GM12878 (cell line): ENCODE data around the gene SCYGR1. TPM values are rescaled to one million over a fixed set of nuclear protein-coding genes. Genes with fewer than 3 reads are reported as not detected.
A peak's percentile ranks its signal among the peaks of the same experiment; 100 is the strongest.

ENCODE experiments used
- ATF2 ChIP-seq: IDR thresholded peaks from 2 replicates; pipeline ENCODE4 v1.6.1; 2012; ENCODE audit warnings: low read length, inconsistent platforms
- ATF3 ChIP-seq: IDR thresholded peaks from 2 replicates; pipeline ENCODE4 v1.6.1; 2011; ENCODE audit warnings: low read depth, mild to moderate bottlenecking, low read length, moderate library complexity, borderline replicate concordance; ENCODE audit errors: extremely low read depth
- CEBPB ChIP-seq, 2 experiments: fragments of 150-350 bp in 1 of 2; IDR thresholded peaks; 2 replicates each; pipeline ENCODE4 v1.6.1; 2012 to 2014; ENCODE audit warnings: low read depth in 2 of 2, low read length in 2 of 2, borderline replicate concordance in 1 of 2, inconsistent platforms in 1 of 2
- CHD1 ChIP-seq: IDR thresholded peaks from 2 replicates; pipeline ENCODE4 v1.6.1; 2012; ENCODE audit warnings: low read depth, low read length, improper control_type of control experiment
- CHD4 ChIP-seq: fragments of 200-600 bp; sonication (generic); IDR thresholded peaks from 2 replicates; pipeline ENCODE4 v1.6.1; 2016; ENCODE audit warnings: mild to moderate bottlenecking
- DPF2 ChIP-seq: fragments of 450-650 bp; IDR thresholded peaks from 2 replicates; pipeline ENCODE4 v1.6.1; 2017; ENCODE audit warnings: mild to moderate bottlenecking
- EED ChIP-seq: sonication (generic); IDR thresholded peaks from 2 replicates; pipeline ENCODE4 v1.6.1; 2016; ENCODE audit warnings: antibody characterized with exemption, low read depth
- FOXM1 ChIP-seq: IDR thresholded peaks from 2 replicates; pipeline ENCODE4 v1.6.1; 2012; ENCODE audit warnings: low read depth, mild to moderate bottlenecking, inconsistent platforms, low read length, moderate library complexity
- HSF1 ChIP-seq: fragments of 150-350 bp; IDR thresholded peaks from 2 replicates; pipeline ENCODE4 v1.6.1; 2014; ENCODE audit warnings: mild to moderate bottlenecking, low read depth, low read length
- KAT2A ChIP-seq: conservative IDR thresholded peaks from 2 replicates; pipeline ENCODE4 v1.6.1; 2011; ENCODE audit warnings: low read depth, low read length; ENCODE audit not compliant: control insufficient read depth
- MYB ChIP-seq: fragments of 150-350 bp; IDR thresholded peaks from 2 replicates; pipeline ENCODE4 v1.6.1; 2014; ENCODE audit warnings: mild to moderate bottlenecking, low read depth, low read length, borderline replicate concordance
- NR2C2 ChIP-seq: IDR thresholded peaks from 2 replicates; pipeline ENCODE4 v1.6.1; 2011; ENCODE audit warnings: borderline replicate concordance, low read depth; ENCODE audit not compliant: control insufficient read depth, insufficient read length
- POLR2AphosphoS5 ChIP-seq: IDR thresholded peaks from 2 replicates; pipeline ENCODE4 v1.6.1; 2011; ENCODE audit warnings: mild to moderate bottlenecking, low read length, inconsistent platforms
- RAD51 ChIP-seq: fragments of 450-650 bp; IDR thresholded peaks from 2 replicates; pipeline ENCODE4 v1.6.1; 2016; ENCODE audit warnings: moderate library complexity, mild to moderate bottlenecking, inconsistent platforms
- SIN3A ChIP-seq: IDR thresholded peaks from 2 replicates; pipeline ENCODE4 v1.6.1; 2012; ENCODE audit warnings: low read depth, low read length, improper control_type of control experiment
- SIX5 ChIP-seq: IDR thresholded peaks from 2 replicates; pipeline ENCODE4 v1.6.1; 2011; ENCODE audit warnings: mild to moderate bottlenecking, low read depth, low read length, moderate library complexity; ENCODE audit not compliant: severe bottlenecking
- ZBTB11 ChIP-seq: fragments of 450-650 bp; formaldehyde crosslinking; IDR thresholded peaks from 2 replicates; pipeline ENCODE4 v1.5.0; 2022; ENCODE audit warnings: mild to moderate bottlenecking, missing genetic modification characterization
- ZBTB40 ChIP-seq: fragments of 450-650 bp; IDR thresholded peaks from 2 replicates; pipeline ENCODE4 v1.6.1; 2016; ENCODE audit warnings: mild to moderate bottlenecking, moderate library complexity, borderline replicate concordance
- ZNF274 ChIP-seq: IDR thresholded peaks from one replicate; pipeline ENCODE4 v1.8.0; 2011; ENCODE audit not compliant: insufficient read length, insufficient read depth
- polyA plus RNA-seq, 11 experiments: library from polyadenylated mRNA; depleted of rRNA in 4 of 11; unstranded in 6 of 11; stranded (reverse) in 5 of 11; fragments of >200 nt; fragmentation: Nextera tagmentation in 4 of 11; fragmentation: Illumina TruSeq in 1 of 11; extraction: Ambion mirVana in 4 of 11; extraction: Trizol in 1 of 11; gene quantifications; 1 replicate in 1 of 11; 2 replicates in 10 of 11; pipeline versions ENCODE4 v1.2.1 to v1.2.3, GENCODE V29; 2011 to 2016; ENCODE audit warnings: inconsistent platforms in 2 of 11, missing spikeins in 2 of 11, low read depth in 1 of 11
- total RNA-seq, 4 experiments: library from RNA; depleted of rRNA in 3 of 4; stranded (reverse); fragments of >200 nt in 3 of 4; fragmentation: Illumina TruSeq in 1 of 4; extraction: Trizol in 1 of 4; gene quantifications; 2 replicates each; pipeline versions ENCODE4 v1.2.1 to v1.2.3, GENCODE V29; 2013 to 2021

The SCYGR1 gene
- total and polyA plus RNA-seq, 10 of the 15 experiments (the other 5 are each of a cell fraction or from before 2014, with no cell fraction given): not detected

GRCh38 chr2:227411320-227411989, 23.7 kb upstream of the SCYGR1 start (continued):
- TF ChIP-seq ATF2 (peak; percentile 77; the same call in 1 of the 2 replicates), RAD51 (peak; percentile 60), DPF2 (peak; percentile 86; the same call in 1 of the 2 replicates), HSF1 (no peak), FOXM1 (peak; percentile 85; the same call in 1 of the 2 replicates), MYB (no peak), EED (peak; percentile 99), SIX5 (no peak), POLR2AphosphoS5 (no peak), CHD1 (no peak), SIN3A (no peak), KAT2A (no peak), CHD4 (no peak), ATF3 (no peak), ZNF274 (no peak), ZBTB11 (CRISPR knock-in tag) (no peak), ZBTB40 (no peak), NR2C2 (no peak), CEBPB (IDR thresholded peaks at IDR 0.05; ENCODE audit: borderline replicate concordance in 1 of 2, low read depth in 2 of 2, low read length in 2 of 2) (peak in 1 of 2 experiments; percentile 37; a peak in 1 of 4 replicates)
